Measurements from ENCODE around the gene PPP1R12B.
"Not testable (repeated sequence)": the region's sequence is repeated elsewhere in the genome, so short reads cannot be mapped to it uniquely, and the experiment has no call there.

The PPP1R12B gene

GRCh38 chr1:202397256-202397655, 48.8 kb downstream of the PPP1R12B start:
- DNase-seq (ENCODE audit: low read depth in 2 of 2, low spot score in 1 of 2): no peak

- not testable (repeated sequence) for DNase-seq (ENCODE audit: low read depth in 2 of 2, low spot score in 1 of 2)
Observed at GRCh38 chr1:202398439-202398838, 49.9 kb downstream of the PPP1R12B start.

GRCh38 chr1:202401771-202402170, 53.3 kb downstream of the PPP1R12B start:
- not testable (repeated sequence) for DNase-seq (ENCODE audit: low read depth in 2 of 2, low spot score in 1 of 2)

GRCh38 chr1:202403381-202403780, 54.9 kb downstream of the PPP1R12B start:
- DNase-seq (ENCODE audit: low read depth in 2 of 2, low spot score in 1 of 2): not testable (repeated sequence)

GRCh38 chr1:202405928-202406327, 57.4 kb downstream of the PPP1R12B start:
- DNase-seq (ENCODE audit: low read depth in 2 of 2, low spot score in 1 of 2): no peak

- not testable (repeated sequence) for DNase-seq (ENCODE audit: low read depth in 2 of 2, low spot score in 1 of 2)
Observed at GRCh38 chr1:202406896-202407295, 58.4 kb downstream of the PPP1R12B start.

- DNase-seq (ENCODE audit: low read depth in 2 of 2, low spot score in 1 of 2): not testable (repeated sequence)
Observed at GRCh38 chr1:202407378-202407777, 58.9 kb downstream of the PPP1R12B start.

- not testable (repeated sequence) for DNase-seq (ENCODE audit: low read depth in 2 of 2, low spot score in 1 of 2)
Observed at GRCh38 chr1:202410251-202410650, 61.8 kb downstream of the PPP1R12B start.

- not testable (repeated sequence) for DNase-seq (ENCODE audit: low read depth in 2 of 2, low spot score in 1 of 2)
Observed at GRCh38 chr1:202410854-202411357, 62.4 kb downstream of the PPP1R12B start.

GRCh38 chr1:202411422-202411821, 62.9 kb downstream of the PPP1R12B start:
- DNase-seq (ENCODE audit: low read depth in 2 of 2, low spot score in 1 of 2): no peak

GRCh38 chr1:202412421-202412820, 63.9 kb downstream of the PPP1R12B start:
- DNase-seq (ENCODE audit: low read depth in 2 of 2, low spot score in 1 of 2): not testable (repeated sequence)

GRCh38 chr1:202416641-202417040, 68.1 kb downstream of the PPP1R12B start:
- DNase-seq (ENCODE audit: low read depth in 2 of 2, low spot score in 1 of 2): no peak

- DNase-seq (ENCODE audit: low read depth in 2 of 2, low spot score in 1 of 2): not testable (repeated sequence)
Observed at GRCh38 chr1:202417141-202417540, 68.6 kb downstream of the PPP1R12B start.

GRCh38 chr1:202417762-202418201, 69.3 kb downstream of the PPP1R12B start:
- DNase-seq (ENCODE audit: low read depth in 2 of 2, low spot score in 1 of 2): not testable (repeated sequence)

- DNase-seq (ENCODE audit: low read depth in 2 of 2, low spot score in 1 of 2): not testable (repeated sequence)
Observed at GRCh38 chr1:202419731-202420130, 71.2 kb downstream of the PPP1R12B start.

GRCh38 chr1:202420422-202421094, 72.1 kb downstream of the PPP1R12B start:
- not testable (repeated sequence) for DNase-seq (ENCODE audit: low read depth in 2 of 2, low spot score in 1 of 2)

- DNase-seq (ENCODE audit: low read depth in 2 of 2, low spot score in 1 of 2): not testable (repeated sequence)
Observed at GRCh38 chr1:202422709-202423108, 74.2 kb downstream of the PPP1R12B start.

GRCh38 chr1:202424260-202424659, 75.8 kb downstream of the PPP1R12B start:
- DNase-seq (ENCODE audit: low read depth in 2 of 2, low spot score in 1 of 2): not testable (repeated sequence)

GRCh38 chr1:202430111-202430510, 81.6 kb downstream of the PPP1R12B start:
- not testable (repeated sequence) for DNase-seq (ENCODE audit: low read depth in 2 of 2, low spot score in 1 of 2)

GRCh38 chr1:202432338-202432737, 83.8 kb downstream of the PPP1R12B start:
- DNase-seq (ENCODE audit: low read depth in 2 of 2, low spot score in 1 of 2): not testable (repeated sequence)

- no peak for DNase-seq (ENCODE audit: low read depth in 2 of 2, low spot score in 1 of 2)
Observed at GRCh38 chr1:202433155-202434043, 84.9 kb downstream of the PPP1R12B start.

GRCh38 chr1:202434059-202434458, 85.6 kb downstream of the PPP1R12B start:
- no peak for DNase-seq (ENCODE audit: low read depth in 2 of 2, low spot score in 1 of 2)

Measured in stimulated activated CD8-positive, alpha-beta memory T cell treated with anti-CD3 and anti-CD28 coated beads, Interleukin-4, amount 100 ng/mL, for 1 hour (primary cell).